Right ventricle myocardium superior (tissue), 1 donor: ENCODE data around the gene ARL10. TPM values are rescaled to one million over a fixed set of nuclear protein-coding genes. Genes with fewer than 3 reads are reported as not detected.

Source experiments
- ATAC-seq: fragments of 200-7000 bp; cut with Tn5 transposase; one replicate; pipeline ENCODE4 v1.9.1; 2020; ENCODE audit warnings: mild to moderate bottlenecking; ENCODE audit not compliant: poor library complexity
- DNase-seq: peaks from one replicate; pipeline ENCODE4 v3.0.0-alpha.2; 2020
- intact Hi-C: fragments of 100-400 bp; cut with DNase I; formaldehyde crosslinking; loops from one replicate; pipeline ENCODE4 v1.11.2; 2022
- microRNA-seq: library from miRNA; unstranded; fragments of <30 nt; microRNA quantifications from one replicate; pipeline ENCODE4 v1.2.0, GENCODE V29; 2020
- total RNA-seq: library from RNA; stranded (reverse); fragmentation: NEBNext Ultra II Directional; extraction: Animal tissue kit (Norgen Biotek cat#: 25700); gene quantifications from one replicate; pipeline ENCODE4 v1.2.1, GENCODE V29; 2021
- donor health status: DM: no; HTN: yes; CAD: no; lungs with severe emphysema.

The ARL10 gene
- total RNA-seq, 1 donor from 2014 or later: 5.5 TPM

- intact Hi-C loops: no loop called here
- ATAC-seq (no peak), DNase-seq (no peak)
These were observed 58.9 kb downstream of the ARL10 start for GRCh38 chr5:176424181-176424580.

DNA sequence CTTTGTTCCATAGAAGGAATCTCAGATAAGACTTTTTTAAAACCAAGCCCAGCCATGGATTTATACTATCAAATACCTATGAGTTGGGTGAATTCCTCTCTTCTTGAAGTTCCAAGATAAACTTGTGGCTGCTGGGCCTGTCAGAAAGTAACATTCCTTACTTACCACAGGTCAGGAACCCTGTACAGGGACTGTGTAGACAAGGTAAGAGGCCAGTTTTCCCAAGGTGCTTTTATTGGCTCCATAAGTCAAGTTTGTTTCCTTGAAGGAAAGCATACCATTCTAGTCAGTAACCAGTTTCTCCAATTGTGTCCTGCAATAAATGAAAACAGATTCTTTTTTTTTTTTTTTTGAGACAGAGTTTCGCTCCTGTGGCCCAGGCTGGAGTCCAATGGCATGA, 59.9 kb downstream of the ARL10 start:
- intact Hi-C loops: no loop called here
- ATAC-seq (no peak), DNase-seq (no peak)

- intact Hi-C loops: no loop called here
- DNase-seq (no peak), ATAC-seq (no peak)
These were observed 60.5 kb downstream of the ARL10 start for GRCh38 chr5:176425791-176426190.

GRCh38 chr5:176426876-176427275, 61.6 kb downstream of the ARL10 start:
- DNase-seq: no peak
- intact Hi-C loops: no loop called here
- ATAC-seq: no peak

DNA sequence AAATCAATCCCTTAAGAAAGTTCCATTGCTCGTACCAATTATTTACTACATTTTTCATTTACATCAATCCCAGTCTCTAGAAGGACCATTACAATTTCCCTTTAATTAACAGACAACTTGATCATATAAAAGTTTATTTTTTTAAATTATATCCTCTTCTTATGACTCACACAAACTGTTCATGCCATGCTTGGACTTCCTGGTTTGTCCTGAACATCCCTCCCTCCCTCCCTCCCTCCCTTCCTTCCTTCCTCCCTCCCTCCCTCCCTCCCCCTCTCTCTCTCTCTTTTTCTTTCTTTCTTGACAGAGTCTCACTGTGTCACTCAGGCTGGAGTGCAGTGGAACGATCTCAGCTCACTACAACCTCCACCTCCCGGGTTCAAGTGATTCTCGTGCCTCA, 62.7 kb downstream of the ARL10 start:
- intact Hi-C loops: no loop called here

DNA sequence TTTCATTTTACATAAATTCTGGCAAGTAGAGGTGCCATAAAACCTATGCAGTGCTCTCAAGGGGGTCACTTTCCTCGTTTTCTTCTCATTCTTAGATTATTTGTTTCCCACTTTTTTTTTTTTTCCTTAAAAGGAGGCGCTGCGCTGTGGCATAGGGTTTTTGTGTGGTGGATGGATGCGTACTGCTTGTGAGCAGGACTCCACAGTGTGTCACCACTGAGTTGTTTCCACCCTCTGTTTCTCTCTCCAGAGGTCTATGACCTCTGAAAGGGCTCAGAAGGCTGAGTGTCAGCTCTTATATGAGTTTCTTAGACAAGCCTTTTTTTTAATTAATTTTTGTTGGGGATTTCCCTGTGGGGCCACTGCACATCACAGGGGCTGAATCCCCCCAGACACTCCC, 64.7 kb downstream of the ARL10 start:
- no peak for DNase-seq
- ATAC-seq: no peak
- intact Hi-C loops: no loop called here

More for the DNA sequence above, 62.7 kb downstream of the ARL10 start:
- DNase-seq (no peak), ATAC-seq (no peak)

Small RNA genes lying within 50 kb of the gene (microRNA-seq; reads per million reads assigned to microRNA genes)
- 7.4 reads per million, percentile 21 among the genes with 10 or more reads in this experiment for gene MIR1271

Other genes starting within 250 kb of the ARL10 start
- 3.6 TPM for gene SIMC1, start 127.1 kb upstream of the ARL10 start, total RNA-seq
- gene KIAA1191, start 3.7 kb upstream of the ARL10 start, total RNA-seq: 70.8 TPM
- 18.7 TPM for gene NOP16, start 23.1 kb downstream of the ARL10 start, total RNA-seq
- gene HIGD2A, start 23.3 kb downstream of the ARL10 start, total RNA-seq: 210 TPM
- 209 TPM for gene CLTB, start 51.1 kb downstream of the ARL10 start, total RNA-seq
- gene FAF2, start 82.9 kb downstream of the ARL10 start, total RNA-seq: 12.3 TPM
- gene RNF44, start 171.9 kb downstream of the ARL10 start, total RNA-seq: 27.8 TPM
- gene CDHR2, start 183.9 kb downstream of the ARL10 start, total RNA-seq: 0.19 TPM
- gene GPRIN1, start 244.7 kb downstream of the ARL10 start, total RNA-seq: 0.56 TPM